Astrocyte of the hippocampus (primary cell): ENCODE data around the gene COQ5.
"Not testable (repeated sequence)": the region's sequence is repeated elsewhere in the genome, so short reads cannot be mapped to it uniquely, and the experiment has no call there.

Experiments
- DNase-seq: peaks from one replicate; pipeline ENCODE4 v3.0.0; 2011; ENCODE audit warnings: low read depth, low spot score

COQ5 gene

GRCh38 chr12:120529641-120530417 is 871 bp upstream of the COQ5 start:
- DNase-seq, result peak; percentile 56

DNA sequence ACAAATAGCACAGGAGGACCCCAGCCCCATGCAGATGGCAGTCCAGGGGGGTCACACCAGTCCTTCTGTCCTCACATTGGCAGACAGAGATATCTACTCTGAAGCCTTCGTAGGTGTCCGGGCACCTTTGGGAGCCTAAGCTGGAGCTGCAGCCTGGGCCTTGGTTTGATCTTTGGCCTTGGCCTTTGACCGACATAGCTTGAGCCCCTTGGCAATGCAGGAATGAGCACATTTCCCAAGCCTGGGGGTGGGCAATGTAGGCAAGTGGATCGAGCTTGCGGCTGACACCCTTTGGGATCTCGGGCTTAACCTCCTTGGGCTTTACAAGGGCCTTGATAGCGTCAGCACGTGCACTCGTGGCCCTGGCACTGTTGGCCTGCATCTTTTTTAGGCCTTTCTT is 6.4 kb downstream of the COQ5 start:
- no peak for DNase-seq

- DNase-seq, result not testable (repeated sequence)
Measured at GRCh38 chr12:120519324-120519723, 9.6 kb downstream of the COQ5 start.

DNA sequence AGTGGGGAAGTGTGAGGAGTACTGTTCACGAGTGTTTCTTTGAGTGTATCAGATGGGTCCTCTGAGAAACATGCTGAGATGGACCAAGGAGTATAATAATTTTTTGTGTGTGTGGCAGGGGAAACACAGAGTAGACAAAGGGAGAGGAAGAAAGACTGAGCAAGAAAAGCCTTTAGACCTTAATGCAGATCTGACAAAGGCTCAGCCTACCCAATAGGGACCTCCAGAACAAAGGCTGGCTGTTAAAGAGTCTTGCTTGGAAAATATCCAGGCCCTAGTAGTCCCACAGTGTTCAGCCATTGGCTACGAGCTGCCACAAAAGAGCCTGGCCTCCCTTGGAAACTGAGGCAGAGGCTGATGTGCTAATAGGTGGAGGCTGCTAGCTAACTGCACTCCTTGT is 13.5 kb downstream of the COQ5 start:
- no peak for DNase-seq

GRCh38 chr12:120514002-120514401 is 15.0 kb downstream of the COQ5 start:
- no peak for DNase-seq

GRCh38 chr12:120508537-120508936 is 20.4 kb downstream of the COQ5 start:
- DNase-seq, result no peak

DNA sequence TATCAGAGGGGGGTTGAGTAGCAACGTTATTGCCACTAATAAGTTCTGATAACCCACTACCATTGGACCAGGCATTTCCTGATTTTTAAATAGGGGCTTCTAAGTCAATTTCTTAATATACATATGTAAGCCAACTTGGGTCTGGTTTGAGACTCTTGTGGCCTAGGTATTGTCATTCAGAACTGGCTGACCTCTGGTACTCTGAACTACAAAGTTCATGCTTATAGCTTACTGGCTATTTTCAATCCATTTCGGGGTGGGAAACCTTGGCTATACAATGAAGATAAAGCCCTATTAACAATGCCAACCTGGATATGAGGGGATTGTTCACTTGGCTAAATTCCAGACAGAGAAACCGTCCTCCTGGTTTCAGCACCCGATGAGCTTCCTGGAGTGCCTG is 24.4 kb downstream of the COQ5 start:
- no peak for DNase-seq

DNA sequence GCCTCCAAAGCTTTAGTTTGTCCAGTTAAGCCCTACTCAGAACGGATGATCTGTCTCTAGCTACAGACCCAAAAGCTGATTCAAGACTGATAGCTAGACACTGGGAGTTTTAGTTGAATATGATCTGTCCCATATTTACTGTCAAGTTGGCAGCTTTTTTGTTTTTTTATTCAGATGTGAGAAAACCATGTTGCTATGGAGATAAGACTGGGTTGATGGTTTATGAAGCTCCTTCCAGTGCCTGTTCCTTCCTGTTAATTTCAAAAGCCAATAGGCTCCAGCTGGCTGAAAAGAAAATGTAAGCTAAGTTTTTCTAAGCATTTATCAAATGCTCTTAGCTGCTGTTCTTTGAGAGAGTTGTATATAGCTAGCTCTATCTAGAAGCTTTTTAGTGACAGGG is 28.4 kb downstream of the COQ5 start:
- peak; percentile 13 for DNase-seq

- DNase-seq, result no peak
Measured at GRCh38 chr12:120498870-120499515, 30.0 kb downstream of the COQ5 start.

- DNase-seq, result peak; percentile 27
Measured at GRCh38 chr12:120497524-120498150, 31.3 kb downstream of the COQ5 start.

DNA sequence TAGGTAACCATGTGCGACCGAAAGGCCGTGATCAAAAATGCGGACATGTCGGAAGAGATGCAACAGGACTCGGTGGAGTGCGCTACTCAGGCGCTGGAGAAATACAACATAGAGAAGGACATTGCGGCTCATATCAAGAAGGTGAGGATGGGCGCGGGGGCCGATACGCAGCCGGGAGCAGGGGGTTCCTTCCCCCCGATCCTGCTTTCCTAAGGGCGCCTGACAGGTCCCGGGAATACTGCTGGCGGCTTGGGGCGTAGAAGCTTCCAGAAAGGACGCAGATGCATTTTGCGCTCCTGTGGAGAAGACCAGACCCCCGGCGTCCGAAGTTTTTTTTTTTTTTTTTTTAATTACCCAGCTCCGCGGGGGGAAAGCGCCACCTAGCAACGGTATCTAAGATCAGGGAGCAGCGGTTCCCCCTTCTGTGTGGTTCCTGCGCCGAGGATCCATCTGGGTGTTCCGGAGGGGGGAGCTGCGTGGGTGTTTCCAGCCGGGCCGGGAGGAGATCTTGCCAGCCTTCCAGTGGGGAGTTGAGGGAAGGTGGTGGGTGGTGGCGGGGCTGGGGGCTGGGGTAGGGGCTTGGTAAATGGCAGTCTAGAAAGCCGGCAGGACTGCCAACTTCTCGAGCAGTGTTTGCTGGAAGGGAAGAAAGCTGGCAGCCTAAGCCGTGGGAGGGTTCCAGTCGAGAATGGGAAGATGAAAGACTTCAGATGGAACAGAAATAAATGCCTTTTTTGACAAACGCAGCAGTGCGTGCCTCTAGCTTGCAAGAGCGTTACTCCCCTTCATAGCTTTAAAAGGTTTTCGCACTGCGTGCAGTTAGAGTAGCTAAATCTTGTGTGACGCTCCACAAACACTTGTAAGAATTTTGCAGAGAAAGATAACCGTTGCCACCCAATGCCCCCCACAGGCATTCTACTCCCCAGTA is 32.3 kb downstream of the COQ5 start:
- peak; percentile 61 for DNase-seq

GRCh38 chr12:120495731-120496412 is 33.1 kb downstream of the COQ5 start, which contains the start of gene DYNLL1:
DYNLL1 (plus strand) TSS chr12:120496113; CDS start chr12:120496422, 309 bp downstream.
- peak; percentile 98 for DNase-seq

GRCh38 chr12:120495186-120495730 is 33.7 kb downstream of the COQ5 start:
- DNase-seq, result peak; percentile 18

DNA sequence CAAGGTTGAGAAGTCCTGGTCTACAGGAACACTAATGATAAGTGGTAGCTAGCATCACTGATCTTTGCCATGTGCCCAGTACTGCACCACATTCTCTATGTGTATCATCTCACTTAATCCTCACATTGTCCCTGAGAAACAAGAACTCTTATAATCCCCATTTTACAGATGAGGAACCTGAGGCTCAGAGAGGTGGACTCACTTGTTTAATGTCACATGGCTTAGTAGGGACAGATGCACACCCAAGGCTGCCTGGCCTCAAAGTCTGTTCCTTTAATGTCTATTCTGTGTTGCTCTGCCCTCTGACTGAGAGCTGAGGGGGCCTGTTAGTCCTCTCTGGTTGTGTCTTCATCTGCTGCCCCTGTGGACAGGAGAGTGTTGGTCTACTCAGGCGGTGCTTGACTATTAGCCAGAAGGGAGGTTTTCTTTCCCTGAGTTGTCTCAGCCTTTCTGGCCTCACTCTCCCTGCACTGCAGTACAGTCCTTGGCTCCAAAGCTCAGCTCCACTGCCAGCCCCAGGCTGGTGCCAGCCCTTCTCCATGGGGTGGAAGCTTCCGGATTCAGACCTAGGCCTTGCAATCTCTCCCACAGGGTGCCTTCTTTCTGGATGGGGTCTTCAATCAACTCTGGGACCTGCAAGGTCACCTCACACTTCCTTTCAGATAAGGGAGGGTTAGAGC is 38.0 kb downstream of the COQ5 start:
- no peak for DNase-seq

DNA sequence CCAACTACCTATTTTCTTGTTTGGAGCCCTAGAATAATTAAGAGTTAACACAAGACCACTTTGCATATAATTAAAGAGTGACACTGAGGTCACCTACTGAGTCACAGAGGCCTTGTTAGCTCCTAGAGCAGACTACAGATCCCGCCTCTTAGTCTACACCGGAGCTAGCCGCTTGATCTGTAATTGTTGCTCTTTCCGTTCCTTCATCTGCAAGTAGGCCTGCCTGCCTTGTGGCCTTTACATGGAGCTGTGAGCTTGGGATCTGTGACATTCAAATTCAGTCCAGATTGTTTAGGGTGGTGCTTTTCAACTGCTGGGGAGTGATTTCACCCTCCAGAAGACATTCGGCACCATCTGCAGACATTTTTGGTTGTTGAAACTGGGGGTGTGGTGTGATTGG is 38.6 kb downstream of the COQ5 start:
- no peak for DNase-seq

- DNase-seq, result no peak
Measured at GRCh38 chr12:120489018-120489417, 39.9 kb downstream of the COQ5 start.

DNA sequence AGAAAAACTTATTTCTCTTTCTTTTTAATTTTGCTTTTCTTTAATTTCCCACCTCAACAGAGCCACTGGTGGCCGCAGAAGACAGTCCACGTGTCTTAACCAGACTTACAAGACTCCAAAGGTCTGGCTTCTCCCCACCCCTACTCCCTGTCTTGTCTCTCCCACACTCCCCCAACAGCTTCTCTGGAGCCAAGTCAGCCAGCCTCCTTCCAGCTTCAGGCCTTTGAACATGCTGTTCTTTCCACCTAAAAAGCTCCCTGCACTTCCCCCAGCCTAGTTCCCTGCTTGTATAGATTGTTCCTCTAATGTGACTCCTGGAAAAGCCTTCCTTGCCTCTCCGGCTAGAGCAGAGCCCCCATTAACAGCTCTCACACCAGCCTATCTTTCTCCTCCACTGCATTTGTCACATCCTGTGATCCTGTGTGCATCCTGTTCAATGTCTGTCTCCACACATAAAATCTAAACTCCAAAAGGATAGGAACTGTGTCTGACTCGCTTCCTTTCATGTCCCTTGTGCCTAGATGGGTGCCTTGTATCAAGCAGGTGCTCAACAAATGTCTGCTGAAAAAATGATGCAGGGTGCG is 40.8 kb downstream of the COQ5 start:
- DNase-seq, result no peak

- not testable (repeated sequence) for DNase-seq
Measured at GRCh38 chr12:120487552-120487951, 41.4 kb downstream of the COQ5 start.

- DNase-seq, result no peak
Measured at GRCh38 chr12:120485961-120486881, 42.7 kb downstream of the COQ5 start.
